Measurements from ENCODE around the gene ERC2.

The ERC2 gene

DNA sequence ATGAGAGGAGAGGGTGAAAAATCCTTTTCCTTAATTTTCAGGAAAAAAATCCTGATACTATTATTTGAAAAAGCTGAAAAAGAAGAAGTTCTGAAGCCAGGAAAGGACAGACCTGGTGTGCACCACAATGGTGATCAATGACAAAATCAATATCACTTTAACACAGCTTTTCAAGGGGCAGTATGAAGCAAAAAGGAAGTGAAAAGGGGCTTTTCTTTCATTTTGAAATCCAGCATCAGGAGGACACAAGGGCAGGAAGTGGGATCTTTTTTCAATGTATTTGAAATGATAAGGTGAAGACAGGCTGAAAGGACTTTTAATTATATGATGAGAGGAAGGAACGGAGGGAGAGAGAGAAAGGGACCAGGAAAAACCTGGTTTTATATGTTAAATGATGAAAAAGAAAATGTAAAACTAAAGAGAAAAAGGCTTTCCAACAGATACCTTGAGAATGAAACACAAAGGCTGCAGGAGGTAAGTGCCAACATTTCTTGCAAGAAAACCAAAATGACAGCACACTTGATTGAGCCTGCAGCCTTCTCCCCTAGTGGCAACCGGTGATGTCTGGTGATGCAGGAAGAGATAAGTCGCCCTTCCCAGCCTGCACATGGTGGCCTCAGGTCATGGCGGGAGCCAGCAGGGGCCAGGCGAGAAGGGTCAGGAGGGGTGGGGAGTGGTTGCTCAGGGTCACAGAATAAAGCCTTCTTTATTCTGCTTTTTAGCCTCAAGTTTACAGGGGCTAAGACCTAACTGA lies 744.4 kb downstream of the ERC2 start:
- DNase-seq, result no peak

DNA sequence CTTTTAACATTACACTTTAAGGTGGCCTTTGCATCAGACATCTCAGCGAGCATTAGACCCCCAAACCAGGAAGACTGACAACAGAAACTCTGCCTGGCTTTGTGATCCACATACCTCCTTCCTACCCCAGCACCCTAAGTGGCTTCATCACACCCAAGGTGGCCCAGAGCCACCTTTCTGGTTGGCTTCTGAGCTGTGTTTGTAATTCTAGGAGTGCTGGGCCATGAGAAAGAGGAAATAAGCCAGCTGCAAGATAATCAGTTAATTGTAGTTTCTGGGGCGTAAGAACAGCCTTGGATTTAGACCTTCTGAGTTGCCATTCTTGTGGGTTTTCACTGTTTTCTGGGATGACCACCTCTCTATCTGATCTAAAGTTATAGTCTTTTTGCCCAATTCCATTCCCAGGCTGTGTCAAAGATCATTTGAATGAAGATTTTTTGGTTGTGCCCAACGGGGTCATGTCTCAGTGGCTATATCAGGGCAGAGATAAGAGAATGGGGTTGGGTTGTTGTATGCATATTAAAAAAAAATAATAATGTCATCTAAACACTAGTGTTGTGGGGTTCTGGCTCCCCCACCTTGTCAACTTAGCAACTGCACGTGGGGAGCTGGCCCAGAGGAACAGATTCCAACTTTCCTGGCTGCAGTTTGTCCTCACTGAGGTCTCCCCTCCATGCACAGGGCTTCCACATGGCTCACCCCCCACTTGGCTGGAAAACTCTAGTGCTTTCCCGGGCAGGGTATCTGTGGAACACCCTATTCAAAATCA lies 746.4 kb downstream of the ERC2 start:
- DNase-seq, result no peak

DNA sequence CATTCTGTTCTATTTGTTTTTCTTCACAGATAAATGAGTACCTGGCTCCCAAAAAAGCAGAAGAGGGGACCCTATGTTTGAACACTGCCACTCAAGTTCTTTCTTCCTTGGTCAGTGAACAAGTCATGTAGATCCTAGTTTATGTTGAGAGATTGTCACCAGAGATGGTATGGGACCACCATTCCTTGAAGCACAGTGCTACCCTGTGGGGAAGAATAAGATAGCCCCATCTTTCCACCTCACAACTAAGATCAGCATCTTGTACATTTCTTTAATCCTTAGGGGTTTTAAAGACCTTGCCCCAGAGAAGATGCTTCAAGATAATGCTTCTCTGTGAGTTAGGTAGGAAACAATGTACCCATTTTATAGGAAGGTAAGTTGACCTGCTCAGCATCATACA lies 747.7 kb downstream of the ERC2 start:
- DNase-seq, result no peak

DNA sequence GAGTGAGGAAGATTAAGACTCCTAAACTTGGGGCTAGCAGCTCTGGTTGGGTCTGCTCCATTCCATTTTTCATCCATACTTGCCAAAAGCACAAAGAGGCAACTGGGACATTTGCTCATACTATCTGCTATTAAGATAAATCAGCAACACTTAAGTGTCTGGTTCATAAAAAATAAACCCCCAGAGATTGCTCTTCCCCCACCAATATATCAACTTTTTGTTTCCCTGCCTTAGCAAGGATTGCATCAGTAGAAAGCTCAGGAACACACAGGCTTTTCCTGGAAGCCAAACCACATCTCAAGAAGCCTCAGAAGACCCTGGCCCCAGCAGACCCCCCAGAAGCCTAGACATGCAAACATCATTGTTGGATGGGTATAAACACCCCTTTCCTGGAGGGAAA lies 748.8 kb downstream of the ERC2 start:
- DNase-seq, result no peak

DNA sequence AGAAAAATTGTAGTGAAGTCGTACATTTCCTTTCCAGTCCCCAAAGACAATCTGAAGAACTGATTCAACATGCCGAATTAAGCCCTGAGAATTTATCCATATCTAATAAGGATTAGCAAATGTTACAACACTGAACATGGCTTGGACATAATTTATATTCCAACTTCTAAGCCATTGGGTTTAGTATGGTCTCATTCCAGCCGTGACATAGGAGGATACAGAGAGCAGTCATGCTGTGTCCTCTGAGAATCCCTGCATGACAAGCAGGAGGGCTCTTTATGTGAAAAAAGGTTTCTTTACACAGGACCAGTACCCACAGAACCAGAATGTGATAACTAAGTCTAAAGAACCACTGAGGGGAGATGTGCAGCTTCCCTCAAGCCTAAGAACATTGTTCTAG lies 749.3 kb downstream of the ERC2 start:
- DNase-seq, result no peak

DNA sequence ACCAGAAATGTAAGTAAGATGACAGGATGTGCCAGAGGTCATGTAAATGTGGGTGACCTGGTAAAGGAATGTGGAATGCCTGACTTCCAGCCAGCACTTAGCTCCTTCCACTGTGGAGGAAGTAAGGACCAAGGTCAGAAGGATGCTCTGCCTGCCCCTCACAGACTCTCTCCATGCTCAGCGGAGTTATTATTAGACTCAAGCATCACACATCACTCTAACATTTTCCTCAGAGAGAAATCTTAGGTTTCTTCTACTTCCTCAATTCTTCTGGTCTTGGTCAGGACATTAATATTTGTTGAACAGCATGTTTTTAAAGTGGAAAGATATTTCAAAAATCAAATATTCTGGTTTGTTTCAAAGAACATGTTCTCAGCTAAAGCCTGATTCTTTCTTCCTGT lies 749.7 kb downstream of the ERC2 start:
- DNase-seq, result no peak

DNA sequence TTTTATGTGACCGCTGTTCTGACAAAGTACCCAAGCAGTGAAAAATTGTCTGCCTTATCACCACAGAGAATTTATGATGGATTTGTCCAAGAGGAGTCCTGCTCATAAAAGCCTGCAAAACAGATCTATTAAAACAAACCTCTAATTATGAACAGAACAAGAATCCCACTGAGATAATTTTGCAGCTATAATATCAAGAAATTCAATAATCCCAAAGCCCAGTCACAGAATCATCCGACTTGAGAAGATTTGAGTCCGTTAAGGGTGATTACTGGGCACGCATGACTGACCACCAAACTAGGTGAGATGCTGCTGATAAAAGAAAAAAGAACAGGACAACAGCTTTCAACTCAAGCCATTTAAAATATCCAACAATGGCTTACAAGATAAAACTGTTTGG lies 750.2 kb downstream of the ERC2 start:
- DNase-seq, result no peak

DNA sequence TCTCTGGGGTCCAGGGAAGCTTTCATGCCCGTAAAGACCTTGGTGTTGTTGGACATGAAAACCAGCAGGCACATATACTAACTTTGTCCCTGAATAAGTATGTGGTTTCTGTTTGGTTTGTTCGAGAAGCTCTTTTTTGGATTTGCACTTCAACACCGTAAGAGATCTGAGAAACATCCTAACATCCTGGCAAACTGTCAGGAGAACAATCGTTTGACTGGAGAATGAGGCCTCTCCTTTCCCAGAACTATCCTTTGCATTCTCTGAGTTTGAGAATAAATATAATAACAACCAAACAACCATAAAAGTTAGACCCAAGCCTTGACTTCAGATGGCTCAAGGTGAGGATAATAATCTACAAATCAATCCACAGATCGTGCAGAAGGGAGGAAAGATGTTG lies 750.8 kb downstream of the ERC2 start:
- DNase-seq, result no peak

DNA sequence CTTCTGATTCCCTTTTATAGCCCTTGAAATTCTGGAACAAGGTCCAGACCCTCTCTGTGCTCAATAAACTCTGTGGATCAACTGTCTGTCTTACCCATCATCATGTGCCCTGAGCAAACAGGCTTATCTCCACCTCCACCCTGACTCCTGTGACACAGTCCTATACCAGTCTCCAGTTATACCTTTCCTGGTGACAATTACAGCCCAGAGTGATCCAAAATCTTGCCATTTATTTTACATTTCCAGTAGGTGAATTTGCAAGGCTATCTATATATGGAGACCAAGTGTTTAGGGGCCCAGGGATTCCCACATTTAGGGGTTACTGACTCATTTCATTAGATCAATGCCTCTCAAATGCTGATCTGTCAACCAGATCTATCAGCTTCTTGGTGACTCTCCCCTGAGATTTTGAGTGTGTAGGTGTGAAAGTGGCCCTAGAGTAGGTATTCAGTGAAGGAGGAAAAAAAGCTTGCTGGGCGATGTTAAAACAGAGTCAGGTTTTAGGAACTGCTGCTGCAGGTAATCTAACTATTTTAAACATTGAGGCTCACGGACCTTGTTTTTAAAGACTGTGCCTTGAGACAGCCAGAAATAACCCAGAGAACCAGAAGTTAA lies 751.5 kb downstream of the ERC2 start:
- no peak for DNase-seq

DNA sequence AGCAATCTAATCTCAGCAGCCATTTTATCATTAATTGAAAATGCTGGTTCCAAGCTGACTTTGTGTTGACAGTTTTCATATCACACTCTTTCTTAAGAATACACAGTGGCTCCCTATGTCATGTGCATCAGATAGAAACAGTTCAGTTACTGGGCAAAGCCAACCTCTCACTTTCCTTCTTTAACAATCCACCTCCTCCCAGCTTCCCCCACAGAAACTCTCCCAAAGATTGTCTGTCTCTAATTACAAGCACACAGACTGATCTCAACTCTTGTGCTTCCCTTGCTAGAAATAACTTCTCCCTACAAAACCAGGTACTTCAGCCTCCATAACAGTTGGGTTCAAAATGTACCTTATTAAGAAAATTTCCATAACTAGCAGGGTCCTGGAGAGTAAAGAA lies 752.2 kb downstream of the ERC2 start:
- no peak for DNase-seq

DNA sequence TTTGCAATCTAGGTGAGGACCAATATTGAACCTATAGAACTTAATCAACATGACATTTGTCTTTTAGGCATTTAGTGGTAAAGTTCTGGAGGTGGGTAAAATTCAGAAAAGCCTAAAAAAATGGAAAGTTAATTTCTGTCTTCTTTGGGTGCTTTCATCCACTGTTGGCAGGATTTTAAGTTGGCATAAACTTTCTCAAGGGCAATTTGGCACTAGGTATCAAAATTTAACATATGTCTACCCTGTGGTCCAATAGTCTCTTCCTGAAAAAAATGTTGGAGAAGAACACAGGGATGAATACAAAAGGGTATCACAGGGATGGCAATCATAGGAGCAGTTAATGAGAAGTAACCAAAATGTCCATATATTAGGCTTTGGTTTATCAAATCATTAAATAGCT lies 754.2 kb downstream of the ERC2 start:
- DNase-seq, result no peak

DNA sequence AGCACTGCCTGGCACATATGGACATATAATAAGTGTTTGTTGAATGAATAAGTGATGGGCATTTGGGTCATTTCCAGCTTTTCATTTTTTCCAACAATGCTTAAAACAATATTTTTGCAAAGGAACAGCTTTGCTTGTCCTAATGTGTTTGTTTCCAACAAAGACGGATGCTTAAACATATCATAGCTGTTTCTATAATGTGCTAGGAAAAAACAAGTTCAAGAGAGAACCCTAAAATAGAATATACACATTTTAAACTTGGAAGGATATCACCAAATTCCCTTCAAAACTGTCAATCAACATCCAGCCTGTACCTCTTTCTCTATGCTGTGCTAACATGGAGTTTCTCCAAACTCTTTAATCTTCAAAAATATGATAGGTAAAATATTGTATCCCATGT lies 756.6 kb downstream of the ERC2 start:
- no peak for DNase-seq

DNA sequence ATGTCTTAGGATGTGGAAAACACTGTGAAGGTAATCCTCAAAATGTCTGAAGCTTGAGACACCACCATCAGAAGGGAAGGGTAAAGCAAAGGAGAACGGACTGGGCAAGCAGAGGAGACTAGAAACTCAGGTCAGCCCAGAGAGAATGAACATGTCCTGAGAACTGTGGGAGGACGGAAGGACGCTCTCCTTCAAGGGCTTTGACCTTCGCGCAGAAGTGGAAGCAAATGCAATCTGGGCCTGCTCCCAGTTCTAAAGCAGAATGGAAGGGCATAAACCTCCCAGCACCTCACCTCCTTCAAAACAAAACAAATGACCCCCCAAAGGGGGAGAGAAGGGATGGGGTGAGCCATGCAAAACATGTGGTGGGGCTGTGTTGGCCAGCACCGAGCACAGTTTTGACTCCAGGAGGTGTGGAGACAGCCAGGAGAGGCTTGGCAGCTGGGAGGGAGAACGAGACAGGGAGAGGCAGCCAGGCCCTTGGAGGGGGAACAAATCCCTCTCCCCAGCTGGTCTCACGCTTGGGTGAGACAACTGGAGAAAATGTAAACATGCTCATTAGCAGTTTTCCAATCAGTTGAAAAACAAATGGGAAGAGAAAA lies 758.8 kb downstream of the ERC2 start:
- no peak for DNase-seq

DNA sequence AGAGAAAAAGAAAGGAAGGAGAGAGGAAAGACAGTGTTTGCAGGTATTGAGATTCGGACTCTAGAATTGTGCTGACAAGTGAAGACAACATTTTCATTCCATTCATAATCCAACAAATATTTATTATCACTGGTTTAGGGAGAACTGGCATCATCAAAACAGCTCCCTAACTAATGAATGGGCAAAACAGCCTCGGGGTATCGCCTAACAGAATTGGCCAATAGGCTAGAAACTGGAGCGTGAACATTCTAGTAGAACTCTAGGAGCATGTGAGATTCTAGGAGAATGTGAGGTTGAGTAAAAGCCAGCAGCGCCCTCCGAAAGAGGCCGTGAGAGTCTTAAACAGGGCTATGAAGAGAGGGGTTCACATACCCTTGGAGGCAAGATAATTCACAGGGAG lies 759.3 kb downstream of the ERC2 start:
- no peak for DNase-seq

DNA sequence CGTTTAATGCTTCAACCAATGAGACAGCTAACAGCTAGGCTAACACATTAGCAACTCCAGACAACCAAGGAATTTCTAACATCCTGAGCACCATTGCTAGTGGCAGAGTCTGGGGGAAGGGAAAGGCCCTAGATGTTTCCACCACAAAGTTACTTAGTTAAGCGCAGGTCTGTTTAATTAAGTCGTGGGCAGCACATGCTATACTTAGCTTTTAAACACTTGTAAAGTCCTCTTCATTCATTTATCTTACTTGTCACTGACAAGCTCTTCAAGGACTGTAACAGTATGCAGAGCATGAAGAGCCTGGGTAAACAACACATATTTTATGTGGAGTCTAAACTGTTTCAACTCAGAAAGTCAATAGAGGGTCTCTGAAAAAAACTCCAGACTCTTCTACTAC lies 760.0 kb downstream of the ERC2 start:
- no peak for DNase-seq

DNA sequence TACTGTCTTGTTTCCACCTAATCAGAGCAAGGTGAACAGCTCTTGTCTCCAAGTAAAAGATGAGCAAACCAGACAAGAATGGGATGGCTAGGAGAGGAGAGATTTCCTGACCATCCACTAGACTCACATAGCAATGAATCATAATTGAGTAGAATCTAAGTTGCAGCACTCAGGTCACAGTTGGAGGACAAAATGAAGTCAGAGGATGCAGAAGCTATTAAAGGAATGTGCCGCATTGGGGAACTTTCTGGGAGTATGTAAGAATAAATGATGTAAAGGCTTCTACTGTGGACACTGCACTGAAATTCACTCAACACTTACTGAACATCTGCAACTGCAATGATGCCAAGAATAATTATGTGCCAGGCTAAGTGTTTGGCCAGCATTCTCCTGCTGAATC lies 763.7 kb downstream of the ERC2 start:
- DNase-seq, result no peak

DNA sequence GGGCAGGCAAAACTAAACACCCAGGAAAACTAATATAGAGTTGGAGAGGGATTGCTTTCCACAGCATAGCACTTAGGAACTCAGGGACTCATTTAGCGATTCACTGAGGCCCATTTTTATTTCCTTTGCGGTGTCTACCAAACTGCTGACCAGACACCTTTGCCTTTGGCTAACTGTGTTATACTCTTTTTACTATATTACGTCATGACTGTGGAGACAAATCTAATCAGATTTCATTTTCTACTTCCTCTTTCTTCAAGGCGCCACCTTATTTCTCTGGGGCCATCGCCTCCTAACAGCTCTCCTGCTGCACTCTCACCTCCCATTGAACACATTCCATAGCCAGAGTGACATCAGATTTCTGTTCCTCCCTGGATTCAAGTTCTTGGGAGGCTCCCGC lies 765.4 kb downstream of the ERC2 start:
- no peak for DNase-seq

DNA sequence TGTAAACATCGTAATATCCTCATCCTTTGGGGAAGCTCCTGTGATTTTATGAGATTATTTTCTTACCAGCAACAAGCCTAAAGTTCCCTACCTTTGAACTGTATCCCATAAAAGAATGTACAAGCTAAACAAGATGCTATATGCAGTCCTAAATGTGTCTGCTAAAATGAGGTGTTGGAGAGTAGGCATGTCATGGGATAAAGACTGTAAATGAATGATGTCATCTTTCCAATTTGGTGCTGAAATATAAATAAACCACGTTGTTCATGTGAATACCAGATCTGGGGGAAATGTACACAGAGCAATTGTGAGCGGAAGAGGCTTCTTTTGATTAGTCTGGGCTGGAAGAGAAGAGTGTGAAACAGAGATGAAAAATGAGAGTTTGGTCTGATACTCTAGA lies 766.3 kb downstream of the ERC2 start:
- DNase-seq, result no peak

DNA sequence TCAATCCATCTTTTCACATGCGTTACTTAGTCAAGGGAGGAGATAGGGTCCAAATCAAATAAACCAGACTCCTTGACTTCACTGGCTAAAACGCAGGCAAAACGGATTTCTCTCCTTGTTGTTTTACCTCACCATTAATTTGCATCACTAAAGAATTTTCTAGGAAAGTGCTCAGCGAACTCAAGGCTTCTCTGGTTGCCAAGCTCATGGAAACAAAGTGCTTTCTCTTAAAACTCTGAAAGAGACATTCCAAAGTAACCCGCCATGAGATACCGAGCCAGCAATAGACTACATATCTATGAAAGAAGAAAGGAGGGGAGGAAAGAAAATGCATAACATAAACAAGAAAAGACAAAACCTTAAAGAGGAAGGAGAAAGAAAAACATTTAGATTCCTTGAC lies 769.4 kb downstream of the ERC2 start:
- DNase-seq, result no peak

DNA sequence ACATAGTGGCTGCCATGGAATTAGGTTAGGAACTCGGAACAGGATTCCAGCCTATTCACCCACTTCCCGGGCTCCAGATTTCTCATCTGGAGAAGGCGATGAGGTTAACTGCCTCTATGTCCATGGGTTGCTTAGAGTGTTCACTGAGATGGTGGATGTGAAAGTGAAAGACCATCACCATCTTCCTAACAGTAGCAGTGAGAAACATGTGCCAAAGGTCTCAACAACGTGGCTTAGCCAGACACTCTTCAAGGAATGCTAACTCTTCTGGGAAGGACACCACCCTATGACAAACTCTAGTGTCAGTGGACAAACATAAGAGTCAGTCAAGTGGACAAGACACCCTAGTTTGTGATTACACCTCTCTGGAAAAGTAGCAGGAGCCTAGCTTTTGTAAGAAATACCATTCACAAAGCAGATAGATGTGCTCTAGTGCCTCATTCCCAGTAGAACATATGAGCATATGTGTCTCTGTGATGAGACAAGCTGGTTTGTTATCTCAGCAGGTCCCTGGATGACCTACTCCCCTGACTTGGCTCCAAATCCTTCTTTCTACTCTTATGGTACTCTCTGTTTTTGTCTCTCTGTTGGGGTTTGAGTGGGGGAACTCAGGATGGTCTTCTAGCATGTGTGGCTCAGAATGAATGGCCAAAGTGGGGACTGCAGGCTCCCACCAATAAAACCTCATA lies 770.9 kb downstream of the ERC2 start:
- DNase-seq, result no peak

DNA sequence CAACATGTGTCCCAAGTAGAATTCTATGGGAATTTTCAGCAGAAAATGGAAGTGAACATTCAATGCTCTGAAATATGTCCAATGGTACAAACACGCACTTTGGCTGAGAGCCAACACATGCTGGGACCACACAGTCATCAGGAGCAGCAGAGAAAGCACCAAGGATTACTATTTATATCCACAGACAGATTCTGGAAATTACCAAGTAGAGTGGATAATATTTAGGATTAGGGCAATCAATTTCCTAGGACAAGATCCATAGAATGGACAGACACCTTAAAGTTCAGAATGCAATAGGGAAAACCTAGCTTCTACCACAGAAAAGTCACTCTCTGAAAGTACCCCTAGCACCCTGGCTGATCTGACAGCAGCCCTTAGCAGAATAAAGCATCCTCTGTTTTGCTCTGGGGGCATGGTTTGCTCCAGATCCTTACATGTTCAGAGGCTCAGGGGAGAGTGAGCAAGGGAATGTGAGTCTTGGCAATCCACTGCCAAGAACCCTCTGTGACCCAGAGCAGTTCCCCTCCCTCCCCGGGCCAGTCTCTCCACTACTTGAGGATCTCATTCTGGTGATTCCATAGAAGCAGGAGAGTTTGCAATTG lies 775.2 kb downstream of the ERC2 start:
- DNase-seq, result no peak

DNA sequence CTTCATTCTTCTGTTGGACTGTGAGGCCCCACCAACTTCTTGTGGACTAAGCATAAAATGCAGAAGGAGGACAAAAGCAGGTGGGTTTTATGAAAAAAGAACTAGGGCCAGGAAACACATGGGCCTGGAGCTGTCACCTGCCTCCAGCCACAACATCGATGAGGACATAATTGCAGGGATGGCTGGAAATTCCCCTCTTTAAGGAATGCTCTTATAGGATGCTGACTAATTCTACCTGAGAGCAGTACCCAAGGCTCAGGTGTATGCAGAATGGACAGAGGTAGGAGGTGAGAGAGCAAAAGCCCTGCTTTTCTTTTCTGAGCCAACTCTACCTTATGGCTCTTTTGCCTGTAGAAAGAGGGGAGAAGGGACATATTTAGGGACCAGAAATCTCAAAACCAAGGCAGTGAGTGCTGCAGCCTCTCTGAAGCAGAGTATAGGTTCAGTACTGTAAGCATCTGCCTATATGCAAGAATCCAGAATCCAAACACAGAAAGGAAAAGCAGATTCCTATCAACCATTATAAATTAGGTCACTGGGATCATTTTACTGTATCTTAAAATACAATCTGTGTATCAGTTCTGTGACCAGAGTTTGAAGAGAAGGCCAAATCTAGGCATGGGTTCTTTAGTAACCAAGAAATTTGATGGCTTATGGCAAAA lies 775.8 kb downstream of the ERC2 start:
- DNase-seq, result no peak

Measured in hippocampal formation (tissue), 2 donors.